ENCODE data around the gene FAAH2.
A peak's percentile ranks its signal among the peaks of the same experiment; 100 is the strongest.
"Not testable (repeated sequence)": the region's sequence is repeated elsewhere in the genome, so short reads cannot be mapped to it uniquely, and the experiment has no call there.

FAAH2 gene

GRCh38 chrX:57286507-57287251 lies at the start of gene FAAH2:
TSS of gene FAAH2 (plus strand) at chrX:57286706. CDS start at chrX:57286826, 120 bp downstream.
- peak; percentile 90 for DNase-seq

- DNase-seq, result no peak
Measured at GRCh38 chrX:57241967-57242366, 44.5 kb upstream of the FAAH2 start.

GRCh38 chrX:57251965-57252364 lies 34.5 kb upstream of the FAAH2 start:
- no peak for DNase-seq

- DNase-seq, result no peak
Measured at GRCh38 chrX:57265126-57265525, 21.4 kb upstream of the FAAH2 start.

GRCh38 chrX:57266275-57266674 lies 20.2 kb upstream of the FAAH2 start:
- no peak for DNase-seq

GRCh38 chrX:57266871-57267270 lies 19.6 kb upstream of the FAAH2 start:
- no peak for DNase-seq

GRCh38 chrX:57267308-57267707 lies 19.2 kb upstream of the FAAH2 start:
- DNase-seq, result no peak

GRCh38 chrX:57270980-57271379 lies 15.5 kb upstream of the FAAH2 start:
- DNase-seq, result no peak

- no peak for DNase-seq
Measured at GRCh38 chrX:57282568-57282967, 3.9 kb upstream of the FAAH2 start.

GRCh38 chrX:57285001-57285400 lies 1.5 kb upstream of the FAAH2 start:
- no peak for DNase-seq

GRCh38 chrX:57289089-57289488 lies 2.6 kb downstream of the FAAH2 start:
- no peak for DNase-seq

GRCh38 chrX:57294961-57295360 lies 8.5 kb downstream of the FAAH2 start:
- DNase-seq, result no peak

- not testable (repeated sequence) for DNase-seq
Measured at GRCh38 chrX:57295679-57296078, 9.2 kb downstream of the FAAH2 start.

- no peak for DNase-seq
Measured at GRCh38 chrX:57313583-57314215, 27.2 kb downstream of the FAAH2 start.

- DNase-seq, result no peak
Measured at GRCh38 chrX:57329008-57329407, 42.5 kb downstream of the FAAH2 start.

GRCh38 chrX:57335790-57336189 lies 49.3 kb downstream of the FAAH2 start:
- peak; percentile 13 for DNase-seq

- no peak for DNase-seq
Measured at GRCh38 chrX:57353472-57354132, 67.1 kb downstream of the FAAH2 start.

- DNase-seq, result no peak
Measured at GRCh38 chrX:57364145-57364544, 77.6 kb downstream of the FAAH2 start.

- no peak for DNase-seq
Measured at GRCh38 chrX:57366430-57366829, 79.9 kb downstream of the FAAH2 start.

- no peak for DNase-seq
Measured at GRCh38 chrX:57367649-57368048, 81.1 kb downstream of the FAAH2 start.

- DNase-seq, result no peak
Measured at GRCh38 chrX:57368158-57368557, 81.7 kb downstream of the FAAH2 start.

GRCh38 chrX:57379296-57379695 lies 92.8 kb downstream of the FAAH2 start:
- no peak for DNase-seq

- no peak for DNase-seq
Measured at GRCh38 chrX:57380026-57380796, 93.7 kb downstream of the FAAH2 start.
